ENCODE data around the gene ANKRD13A. TPM values are rescaled to one million over a fixed set of nuclear protein-coding genes. Genes with fewer than 3 reads are reported as not detected.
"Not testable (repeated sequence)": the region's sequence is repeated elsewhere in the genome, so short reads cannot be mapped to it uniquely, and the experiment has no call there.

Gene ANKRD13A
- total RNA-seq, 1 donor from 2014 or later, result 29.5 TPM

DNA sequence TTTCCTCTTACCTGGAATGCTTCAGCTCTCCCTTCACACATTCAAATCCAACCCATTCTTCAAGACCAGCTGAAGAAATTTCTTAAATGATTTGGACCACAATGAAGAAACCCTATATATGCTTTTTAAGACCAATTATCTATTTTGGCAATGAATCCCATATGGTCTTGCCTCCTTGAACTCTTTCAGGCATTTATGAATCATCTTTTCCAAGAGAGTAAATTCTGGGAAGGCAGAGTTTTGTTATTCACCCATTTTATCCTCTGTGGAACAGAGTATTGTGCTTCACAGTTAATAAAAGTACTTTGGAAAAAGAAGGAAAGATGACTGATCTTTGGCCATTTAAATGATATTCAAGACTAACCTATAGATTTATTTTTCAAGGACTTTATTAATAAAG lies 17.0 kb upstream of the ANKRD13A start:
- DNase-seq (ENCODE audit: low read depth, low spot score), result no peak
- Mint-ChIP-seq H3K4me1 (no peaks in the 10 kb centered on the region), H3K27ac (ENCODE audit: unreplicated experiment) (no peak overlapping the region), H3K27me3 (ENCODE audit: low read depth) (no peaks in the 10 kb centered on the region), H3K4me3 (no peak overlapping the region), H3K36me3 (ENCODE audit: low read depth) (peaks cover 28% of the 10 kb centered on the region), H3K9me3 (no peaks in the 10 kb centered on the region)
- TF ChIP-seq, protein P1, sequence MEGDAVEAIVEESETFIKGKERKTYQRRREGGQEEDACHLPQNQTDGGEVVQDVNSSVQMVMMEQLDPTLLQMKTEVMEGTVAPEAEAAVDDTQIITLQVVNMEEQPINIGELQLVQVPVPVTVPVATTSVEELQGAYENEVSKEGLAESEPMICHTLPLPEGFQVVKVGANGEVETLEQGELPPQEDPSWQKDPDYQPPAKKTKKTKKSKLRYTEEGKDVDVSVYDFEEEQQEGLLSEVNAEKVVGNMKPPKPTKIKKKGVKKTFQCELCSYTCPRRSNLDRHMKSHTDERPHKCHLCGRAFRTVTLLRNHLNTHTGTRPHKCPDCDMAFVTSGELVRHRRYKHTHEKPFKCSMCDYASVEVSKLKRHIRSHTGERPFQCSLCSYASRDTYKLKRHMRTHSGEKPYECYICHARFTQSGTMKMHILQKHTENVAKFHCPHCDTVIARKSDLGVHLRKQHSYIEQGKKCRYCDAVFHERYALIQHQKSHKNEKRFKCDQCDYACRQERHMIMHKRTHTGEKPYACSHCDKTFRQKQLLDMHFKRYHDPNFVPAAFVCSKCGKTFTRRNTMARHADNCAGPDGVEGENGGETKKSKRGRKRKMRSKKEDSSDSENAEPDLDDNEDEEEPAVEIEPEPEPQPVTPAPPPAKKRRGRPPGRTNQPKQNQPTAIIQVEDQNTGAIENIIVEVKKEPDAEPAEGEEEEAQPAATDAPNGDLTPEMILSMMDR (conservative IDR thresholded peaks at IDR 0.05), result no peak

DNA sequence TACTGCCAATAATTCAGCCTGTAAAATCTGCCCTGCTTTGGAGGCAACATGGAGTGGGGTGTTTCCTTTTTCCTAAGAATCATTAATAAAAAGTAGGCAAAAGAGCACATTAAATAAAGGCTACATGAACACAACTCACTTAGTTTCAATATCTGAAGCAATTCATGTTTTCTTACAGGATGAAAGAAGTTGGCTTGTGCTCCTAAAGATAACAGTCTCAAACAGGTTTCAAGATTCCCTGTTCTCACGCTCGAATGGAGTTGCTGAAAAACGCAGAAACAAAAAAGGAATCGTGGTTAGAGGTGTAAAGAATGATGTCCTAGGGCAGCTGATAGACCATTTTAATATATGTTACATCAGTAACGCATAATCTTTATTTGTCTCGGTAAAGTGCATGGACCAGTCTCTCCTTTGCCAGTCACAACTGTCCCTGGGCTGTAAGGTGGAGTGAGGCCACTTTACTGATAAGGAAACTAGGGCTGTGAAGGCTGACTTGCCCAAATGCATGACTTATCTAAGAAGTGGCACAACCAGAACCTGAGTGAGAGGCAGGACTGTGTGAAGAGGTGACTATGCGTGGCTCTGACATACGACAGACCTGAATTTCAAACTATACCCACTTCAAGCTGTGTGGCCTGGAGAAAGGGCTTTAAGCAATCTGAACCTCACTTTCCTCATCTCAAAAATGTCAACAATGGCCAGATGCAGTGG lies 15.6 kb upstream of the ANKRD13A start:
- H3K4me1 Mint-ChIP-seq, result no peaks in the 10 kb centered on the region
- H3K4me3 Mint-ChIP-seq, result no peak overlapping the region
- TF ChIP-seq, protein P1 (conservative IDR thresholded peaks at IDR 0.05), result no peak
- H3K36me3 Mint-ChIP-seq (ENCODE audit: low read depth), result peaks cover 24% of the 10 kb centered on the region
- no peak overlapping the region for H3K27ac Mint-ChIP-seq (ENCODE audit: unreplicated experiment)
- DNase-seq (ENCODE audit: low read depth, low spot score), result no peak
- no peaks in the 10 kb centered on the region for H3K9me3 Mint-ChIP-seq
- no peaks in the 10 kb centered on the region for H3K27me3 Mint-ChIP-seq (ENCODE audit: low read depth)

DNA sequence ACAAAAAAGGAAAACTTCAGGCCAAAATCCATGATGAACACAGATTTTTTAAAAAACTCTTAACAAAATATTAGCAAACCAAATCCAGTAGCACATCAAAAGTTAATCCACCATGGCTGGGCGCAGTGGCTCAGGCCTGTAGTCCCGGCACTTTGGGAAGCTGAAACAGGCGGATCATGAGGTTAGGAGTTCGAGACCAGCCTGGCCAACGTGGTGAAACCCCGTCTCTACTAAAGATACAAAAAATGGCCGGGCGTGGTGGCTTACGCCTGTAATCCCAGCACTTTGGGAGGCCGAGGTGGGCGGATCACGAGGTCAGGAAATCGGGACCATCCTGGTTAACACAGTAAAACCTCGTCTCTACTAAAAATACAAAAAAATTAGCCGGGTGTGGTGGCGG lies 13.0 kb upstream of the ANKRD13A start:
- H3K4me3 Mint-ChIP-seq; DNase-seq (ENCODE audit: low read depth, low spot score); H3K9me3 Mint-ChIP-seq; H3K27me3 Mint-ChIP-seq (ENCODE audit: low read depth); H3K27ac Mint-ChIP-seq (ENCODE audit: unreplicated experiment); H3K4me1 Mint-ChIP-seq: not testable (repeated sequence)
- peaks cover 13% of the 10 kb centered on the region for H3K36me3 Mint-ChIP-seq (ENCODE audit: low read depth)

DNA sequence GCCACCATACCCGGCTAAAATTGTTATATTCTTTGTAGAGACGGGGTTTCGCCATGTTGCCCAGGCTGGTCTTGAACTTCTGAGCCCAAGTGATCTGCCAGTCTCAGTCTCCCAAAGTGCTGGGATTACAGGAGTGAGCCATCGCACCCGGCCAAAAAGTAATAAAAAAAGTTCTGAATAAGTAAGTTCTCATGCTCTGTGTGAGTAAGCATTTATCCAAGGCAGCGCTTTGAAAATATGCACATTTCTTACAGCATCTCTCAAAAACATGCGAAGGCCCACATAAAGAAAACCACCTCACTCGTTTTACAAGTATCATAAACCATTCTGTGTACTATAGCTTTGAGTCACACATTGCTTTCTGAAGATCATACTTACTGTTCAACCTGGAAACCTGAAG lies 11.6 kb upstream of the ANKRD13A start:
- Mint-ChIP-seq H3K36me3 (ENCODE audit: low read depth) (peaks cover 7% of the 10 kb centered on the region), H3K27me3 (ENCODE audit: low read depth) (no peaks in the 10 kb centered on the region), H3K4me1 (peaks cover 3% of the 10 kb centered on the region), H3K27ac (ENCODE audit: unreplicated experiment) (no peak overlapping the region), H3K9me3 (no peaks in the 10 kb centered on the region), H3K4me3 (no peak overlapping the region)
- TF ChIP-seq, protein P1 (conservative IDR thresholded peaks at IDR 0.05), result no peak
- DNase-seq (ENCODE audit: low read depth, low spot score), result no peak

DNA sequence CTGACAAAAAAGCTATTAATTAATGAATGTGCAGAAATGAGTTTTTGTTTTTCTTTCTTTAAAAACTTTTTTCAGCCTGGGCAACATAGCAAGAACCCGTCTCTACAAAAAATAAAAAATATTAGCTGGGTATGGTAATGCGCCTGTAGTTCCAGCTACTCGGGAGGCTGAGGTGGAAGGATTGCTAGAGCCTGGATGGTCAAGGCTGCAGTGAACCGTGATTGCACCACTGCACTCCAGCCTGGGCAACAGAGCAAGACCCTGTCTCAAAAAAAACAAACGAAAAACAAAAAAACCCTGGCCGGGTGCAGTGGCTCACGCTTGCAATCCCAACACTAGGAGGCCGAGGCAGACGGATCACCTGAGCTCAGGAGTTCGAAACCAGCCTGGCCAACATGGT lies 11.0 kb upstream of the ANKRD13A start:
- Mint-ChIP-seq H3K36me3 (ENCODE audit: low read depth) (peaks cover 7% of the 10 kb centered on the region), H3K4me1 (peaks cover 3% of the 10 kb centered on the region), H3K27me3 (ENCODE audit: low read depth) (no peaks in the 10 kb centered on the region), H3K4me3 (no peak overlapping the region), H3K27ac (ENCODE audit: unreplicated experiment) (no peak overlapping the region), H3K9me3 (no peaks in the 10 kb centered on the region)
- no peak for DNase-seq (ENCODE audit: low read depth, low spot score)
- TF ChIP-seq, protein P1 (conservative IDR thresholded peaks at IDR 0.05), result no peak

DNA sequence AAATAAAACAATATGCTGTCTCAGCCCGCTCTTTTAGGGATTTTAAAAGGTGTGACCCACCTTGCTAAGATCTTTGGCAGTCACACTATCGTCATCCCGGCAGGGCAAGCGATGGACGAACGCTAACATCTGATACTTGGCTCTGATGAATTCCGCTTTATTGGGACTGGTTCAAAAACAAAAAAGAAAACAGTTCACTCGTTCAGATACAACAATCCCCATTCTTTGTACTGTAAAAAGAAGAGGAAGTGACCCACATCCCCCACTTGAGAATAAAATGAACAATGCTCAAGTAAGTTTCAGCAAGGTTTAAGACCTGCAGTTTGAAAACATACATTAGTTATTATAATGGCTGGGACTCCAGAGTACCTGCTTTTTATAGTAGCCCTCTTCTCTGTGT lies 10.3 kb upstream of the ANKRD13A start:
- DNase-seq (ENCODE audit: low read depth, low spot score), result no peak
- TF ChIP-seq, protein P1 (conservative IDR thresholded peaks at IDR 0.05), result no peak
- Mint-ChIP-seq H3K4me3 (no peak overlapping the region), H3K36me3 (ENCODE audit: low read depth) (peaks cover 7% of the 10 kb centered on the region), H3K27me3 (ENCODE audit: low read depth) (no peaks in the 10 kb centered on the region), H3K4me1 (peaks cover 7% of the 10 kb centered on the region), H3K27ac (ENCODE audit: unreplicated experiment) (no peak overlapping the region), H3K9me3 (no peaks in the 10 kb centered on the region)
